Measurements from ENCODE around the gene PCID2. TPM values are rescaled to one million over a fixed set of nuclear protein-coding genes. Genes with fewer than 3 reads are reported as not detected.

The PCID2 gene
- total and polyA plus RNA-seq, 2 experiments from 2014 or later = 79.6 to 107 TPM

DNA sequence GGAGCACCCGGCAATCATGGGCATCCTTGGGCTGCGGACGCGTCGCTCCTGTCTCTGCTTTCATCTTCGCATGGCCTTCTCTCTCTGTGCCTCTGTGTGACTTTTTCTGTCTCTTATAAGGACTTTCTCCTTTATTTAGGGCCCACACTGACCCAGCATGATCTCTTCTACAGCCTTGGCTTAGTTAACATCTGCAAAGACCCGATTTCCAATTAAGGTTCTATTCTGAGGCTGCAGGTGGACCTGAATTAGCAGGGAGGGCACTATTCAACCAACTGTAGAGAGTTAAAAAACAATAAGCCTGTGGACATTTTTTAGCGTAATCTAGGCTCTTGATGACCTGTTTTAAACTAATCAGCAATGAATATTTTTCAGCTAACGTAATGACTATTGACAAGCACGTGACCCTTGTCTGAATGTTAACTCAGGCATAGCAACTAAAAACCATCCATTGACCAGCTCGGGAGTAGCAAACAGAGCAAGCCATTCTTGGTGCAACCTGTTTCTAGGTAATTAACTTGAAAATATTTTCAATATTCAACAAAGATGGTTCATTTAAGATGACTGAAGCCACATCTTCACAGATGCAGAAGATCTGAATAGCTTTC is 70.7 kb downstream of the PCID2 start:
- no peaks in the 10 kb centered on the region for H3F3A ChIP-seq (replicated peaks; ENCODE audit: low read depth)
- H3K27ac ChIP-seq (ENCODE audit: low read depth) = no peak overlapping the region
- no peaks in the 10 kb centered on the region for H3K36me3 ChIP-seq (ENCODE audit: insufficient read depth)
- DNase-seq (ENCODE audit: low spot score) = no peak
- no peaks in the 10 kb centered on the region for H3K27me3 ChIP-seq (ENCODE audit: insufficient read depth)
- peak; percentile 83 for ATAC-seq
- no peaks in the 10 kb centered on the region for H4K20me1 ChIP-seq (replicated peaks; ENCODE audit: insufficient read depth)
- no peaks in the 10 kb centered on the region for H3K79me2 ChIP-seq (replicated peaks; ENCODE audit: insufficient read depth)
- Mint-ChIP-seq H3K27ac (no peak overlapping the region), H3K4me1 (peaks cover 14% of the 10 kb centered on the region), H3K9me3 (no peaks in the 10 kb centered on the region), H3K36me3 (ENCODE audit: low read depth) (no peaks in the 10 kb centered on the region), H3K27me3 (ENCODE audit: insufficient read depth, low read depth, poor library complexity) (no peaks in the 10 kb centered on the region), H3K4me3 (no peak overlapping the region)
- no peak overlapping the region for H3K4me2 ChIP-seq
- peaks cover 9% of the 10 kb centered on the region for H3K4me1 ChIP-seq (ENCODE audit: insufficient read depth)
- H3K4me3 ChIP-seq = no peak overlapping the region
- no peaks in the 10 kb centered on the region for H3K9me2 ChIP-seq (ENCODE audit: insufficient read depth)
- H2AFZ ChIP-seq = no peak overlapping the region
- TF ChIP-seq JUNB (IDR thresholded peaks at IDR 0.05; ENCODE audit: unreplicated experiment) (no peak), STAT1 (IDR thresholded peaks at IDR 0.05; ENCODE audit: unreplicated experiment) (no peak), EZH2 (IDR thresholded peaks at IDR 0.05; ENCODE audit: low read depth, unreplicated experiment) (no peak), ZNF331 (CRISPR knock-in tag; IDR thresholded peaks at IDR 0.05; ENCODE audit: low read depth) (no peak), NANOG (IDR thresholded peaks at IDR 0.05; ENCODE audit: borderline replicate concordance) (no peak), POLR2AphosphoS5 (IDR thresholded peaks at IDR 0.05; ENCODE audit: low read depth) (no peak), CREB1 (CRISPR knock-in tag; IDR thresholded peaks at IDR 0.05; ENCODE audit: low read depth) (no peak), ZNF114 (CRISPR knock-in tag; IDR thresholded peaks at IDR 0.05) (no peak), EZH2phosphoT487 (IDR thresholded peaks at IDR 0.05; ENCODE audit: unreplicated experiment) (no peak)
- TF ChIP-seq, protein P1, sequence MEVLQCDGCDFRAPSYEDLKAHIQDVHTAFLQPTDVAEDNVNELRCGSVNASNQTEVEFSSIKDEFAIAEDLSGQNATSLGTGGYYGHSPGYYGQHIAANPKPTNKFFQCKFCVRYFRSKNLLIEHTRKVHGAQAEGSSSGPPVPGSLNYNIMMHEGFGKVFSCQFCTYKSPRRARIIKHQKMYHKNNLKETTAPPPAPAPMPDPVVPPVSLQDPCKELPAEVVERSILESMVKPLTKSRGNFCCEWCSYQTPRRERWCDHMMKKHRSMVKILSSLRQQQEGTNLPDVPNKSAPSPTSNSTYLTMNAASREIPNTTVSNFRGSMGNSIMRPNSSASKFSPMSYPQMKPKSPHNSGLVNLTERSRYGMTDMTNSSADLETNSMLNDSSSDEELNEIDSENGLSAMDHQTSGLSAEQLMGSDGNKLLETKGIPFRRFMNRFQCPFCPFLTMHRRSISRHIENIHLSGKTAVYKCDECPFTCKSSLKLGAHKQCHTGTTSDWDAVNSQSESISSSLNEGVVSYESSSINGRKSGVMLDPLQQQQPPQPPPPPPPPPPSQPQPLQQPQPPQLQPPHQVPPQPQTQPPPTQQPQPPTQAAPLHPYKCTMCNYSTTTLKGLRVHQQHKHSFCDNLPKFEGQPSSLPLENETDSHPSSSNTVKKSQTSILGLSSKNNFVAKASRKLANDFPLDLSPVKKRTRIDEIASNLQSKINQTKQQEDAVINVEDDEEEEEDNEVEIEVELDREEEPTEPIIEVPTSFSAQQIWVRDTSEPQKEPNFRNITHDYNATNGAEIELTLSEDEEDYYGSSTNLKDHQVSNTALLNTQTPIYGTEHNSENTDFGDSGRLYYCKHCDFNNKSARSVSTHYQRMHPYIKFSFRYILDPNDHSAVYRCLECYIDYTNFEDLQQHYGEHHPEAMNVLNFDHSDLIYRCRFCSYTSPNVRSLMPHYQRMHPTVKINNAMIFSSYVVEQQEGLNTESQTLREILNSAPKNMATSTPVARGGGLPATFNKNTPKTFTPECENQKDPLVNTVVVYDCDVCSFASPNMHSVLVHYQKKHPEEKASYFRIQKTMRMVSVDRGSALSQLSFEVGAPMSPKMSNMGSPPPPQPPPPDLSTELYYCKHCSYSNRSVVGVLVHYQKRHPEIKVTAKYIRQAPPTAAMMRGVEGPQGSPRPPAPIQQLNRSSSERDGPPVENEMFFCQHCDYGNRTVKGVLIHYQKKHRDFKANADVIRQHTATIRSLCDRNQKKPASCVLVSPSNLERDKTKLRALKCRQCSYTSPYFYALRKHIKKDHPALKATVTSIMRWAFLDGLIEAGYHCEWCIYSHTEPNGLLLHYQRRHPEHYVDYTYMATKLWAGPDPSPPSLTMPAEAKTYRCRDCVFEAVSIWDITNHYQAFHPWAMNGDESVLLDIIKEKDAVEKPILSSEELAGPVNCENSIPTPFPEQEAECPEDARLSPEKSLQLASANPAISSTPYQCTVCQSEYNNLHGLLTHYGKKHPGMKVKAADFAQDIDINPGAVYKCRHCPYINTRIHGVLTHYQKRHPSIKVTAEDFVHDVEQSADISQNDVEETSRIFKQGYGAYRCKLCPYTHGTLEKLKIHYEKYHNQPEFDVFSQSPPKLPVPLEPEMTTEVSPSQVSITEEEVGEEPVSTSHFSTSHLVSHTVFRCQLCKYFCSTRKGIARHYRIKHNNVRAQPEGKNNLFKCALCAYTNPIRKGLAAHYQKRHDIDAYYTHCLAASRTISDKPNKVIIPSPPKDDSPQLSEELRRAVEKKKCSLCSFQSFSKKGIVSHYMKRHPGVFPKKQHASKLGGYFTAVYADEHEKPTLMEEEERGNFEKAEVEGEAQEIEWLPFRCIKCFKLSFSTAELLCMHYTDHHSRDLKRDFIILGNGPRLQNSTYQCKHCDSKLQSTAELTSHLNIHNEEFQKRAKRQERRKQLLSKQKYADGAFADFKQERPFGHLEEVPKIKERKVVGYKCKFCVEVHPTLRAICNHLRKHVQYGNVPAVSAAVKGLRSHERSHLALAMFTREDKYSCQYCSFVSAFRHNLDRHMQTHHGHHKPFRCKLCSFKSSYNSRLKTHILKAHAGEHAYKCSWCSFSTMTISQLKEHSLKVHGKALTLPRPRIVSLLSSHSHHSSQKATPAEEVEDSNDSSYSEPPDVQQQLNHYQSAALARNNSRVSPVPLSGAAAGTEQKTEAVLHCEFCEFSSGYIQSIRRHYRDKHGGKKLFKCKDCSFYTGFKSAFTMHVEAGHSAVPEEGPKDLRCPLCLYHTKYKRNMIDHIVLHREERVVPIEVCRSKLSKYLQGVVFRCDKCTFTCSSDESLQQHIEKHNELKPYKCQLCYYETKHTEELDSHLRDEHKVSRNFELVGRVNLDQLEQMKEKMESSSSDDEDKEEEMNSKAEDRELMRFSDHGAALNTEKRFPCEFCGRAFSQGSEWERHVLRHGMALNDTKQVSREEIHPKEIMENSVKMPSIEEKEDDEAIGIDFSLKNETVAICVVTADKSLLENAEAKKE (CRISPR knock-in tag; IDR thresholded peaks at IDR 0.05) = no peak; the same call in 1 of the 2 replicates
- TF ChIP-seq, protein P2, sequence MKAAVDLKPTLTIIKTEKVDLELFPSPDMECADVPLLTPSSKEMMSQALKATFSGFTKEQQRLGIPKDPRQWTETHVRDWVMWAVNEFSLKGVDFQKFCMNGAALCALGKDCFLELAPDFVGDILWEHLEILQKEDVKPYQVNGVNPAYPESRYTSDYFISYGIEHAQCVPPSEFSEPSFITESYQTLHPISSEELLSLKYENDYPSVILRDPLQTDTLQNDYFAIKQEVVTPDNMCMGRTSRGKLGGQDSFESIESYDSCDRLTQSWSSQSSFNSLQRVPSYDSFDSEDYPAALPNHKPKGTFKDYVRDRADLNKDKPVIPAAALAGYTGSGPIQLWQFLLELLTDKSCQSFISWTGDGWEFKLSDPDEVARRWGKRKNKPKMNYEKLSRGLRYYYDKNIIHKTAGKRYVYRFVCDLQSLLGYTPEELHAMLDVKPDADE (IDR thresholded peaks at IDR 0.05) = no peak
- TF ChIP-seq, protein P3, sequence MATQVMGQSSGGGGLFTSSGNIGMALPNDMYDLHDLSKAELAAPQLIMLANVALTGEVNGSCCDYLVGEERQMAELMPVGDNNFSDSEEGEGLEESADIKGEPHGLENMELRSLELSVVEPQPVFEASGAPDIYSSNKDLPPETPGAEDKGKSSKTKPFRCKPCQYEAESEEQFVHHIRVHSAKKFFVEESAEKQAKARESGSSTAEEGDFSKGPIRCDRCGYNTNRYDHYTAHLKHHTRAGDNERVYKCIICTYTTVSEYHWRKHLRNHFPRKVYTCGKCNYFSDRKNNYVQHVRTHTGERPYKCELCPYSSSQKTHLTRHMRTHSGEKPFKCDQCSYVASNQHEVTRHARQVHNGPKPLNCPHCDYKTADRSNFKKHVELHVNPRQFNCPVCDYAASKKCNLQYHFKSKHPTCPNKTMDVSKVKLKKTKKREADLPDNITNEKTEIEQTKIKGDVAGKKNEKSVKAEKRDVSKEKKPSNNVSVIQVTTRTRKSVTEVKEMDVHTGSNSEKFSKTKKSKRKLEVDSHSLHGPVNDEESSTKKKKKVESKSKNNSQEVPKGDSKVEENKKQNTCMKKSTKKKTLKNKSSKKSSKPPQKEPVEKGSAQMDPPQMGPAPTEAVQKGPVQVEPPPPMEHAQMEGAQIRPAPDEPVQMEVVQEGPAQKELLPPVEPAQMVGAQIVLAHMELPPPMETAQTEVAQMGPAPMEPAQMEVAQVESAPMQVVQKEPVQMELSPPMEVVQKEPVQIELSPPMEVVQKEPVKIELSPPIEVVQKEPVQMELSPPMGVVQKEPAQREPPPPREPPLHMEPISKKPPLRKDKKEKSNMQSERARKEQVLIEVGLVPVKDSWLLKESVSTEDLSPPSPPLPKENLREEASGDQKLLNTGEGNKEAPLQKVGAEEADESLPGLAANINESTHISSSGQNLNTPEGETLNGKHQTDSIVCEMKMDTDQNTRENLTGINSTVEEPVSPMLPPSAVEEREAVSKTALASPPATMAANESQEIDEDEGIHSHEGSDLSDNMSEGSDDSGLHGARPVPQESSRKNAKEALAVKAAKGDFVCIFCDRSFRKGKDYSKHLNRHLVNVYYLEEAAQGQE (IDR thresholded peaks at IDR 0.05; ENCODE audit: unreplicated experiment) = no peak
- TF ChIP-seq, protein P4, sequence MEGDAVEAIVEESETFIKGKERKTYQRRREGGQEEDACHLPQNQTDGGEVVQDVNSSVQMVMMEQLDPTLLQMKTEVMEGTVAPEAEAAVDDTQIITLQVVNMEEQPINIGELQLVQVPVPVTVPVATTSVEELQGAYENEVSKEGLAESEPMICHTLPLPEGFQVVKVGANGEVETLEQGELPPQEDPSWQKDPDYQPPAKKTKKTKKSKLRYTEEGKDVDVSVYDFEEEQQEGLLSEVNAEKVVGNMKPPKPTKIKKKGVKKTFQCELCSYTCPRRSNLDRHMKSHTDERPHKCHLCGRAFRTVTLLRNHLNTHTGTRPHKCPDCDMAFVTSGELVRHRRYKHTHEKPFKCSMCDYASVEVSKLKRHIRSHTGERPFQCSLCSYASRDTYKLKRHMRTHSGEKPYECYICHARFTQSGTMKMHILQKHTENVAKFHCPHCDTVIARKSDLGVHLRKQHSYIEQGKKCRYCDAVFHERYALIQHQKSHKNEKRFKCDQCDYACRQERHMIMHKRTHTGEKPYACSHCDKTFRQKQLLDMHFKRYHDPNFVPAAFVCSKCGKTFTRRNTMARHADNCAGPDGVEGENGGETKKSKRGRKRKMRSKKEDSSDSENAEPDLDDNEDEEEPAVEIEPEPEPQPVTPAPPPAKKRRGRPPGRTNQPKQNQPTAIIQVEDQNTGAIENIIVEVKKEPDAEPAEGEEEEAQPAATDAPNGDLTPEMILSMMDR (conservative IDR thresholded peaks at IDR 0.05; ENCODE audit: low read depth in 2 of 2) = no peak
